H1 (cell line): Measurements from ENCODE around the gene TEN1. TPM values are rescaled to one million over a fixed set of nuclear protein-coding genes. Genes with fewer than 3 reads are reported as not detected.

Source experiments
- CTCF ChIA-PET: fragments of 300-600 bp; sonication (Branson Sonifier 250); formaldehyde crosslinking; loops from one replicate; lab custom pipeline; 2021; ENCODE audit not compliant: partially characterized antibody; lab: Charles Lee
- POLR2A ChIA-PET: fragments of 300-600 bp; sonication (Branson Sonifier 250); formaldehyde crosslinking; loops from one replicate; lab custom pipeline; 2021; ENCODE audit warnings: inconsistent platforms; ENCODE audit not compliant: partially characterized antibody; lab: Charles Lee
- DNase-seq, 2 experiments: peaks; one replicate each; pipeline versions ENCODE4 v3.0.0 to v3.0.0-alpha.2; 2010 to 2022; ENCODE audit warnings: low spot score in 2 of 2, low read depth in 1 of 2, mixed read lengths in 1 of 2
- FAIRE-seq: peaks from 2 replicates; lab custom pipeline; 2011; peaks lifted over from hg19 to GRCh38; lab: Jason Lieb, UNC
- H2AFZ ChIP-seq: 2 replicates; pipeline ENCODE4 v1.8.1; 2012; ENCODE audit warnings: low read length, inconsistent platforms
- H2AK5ac ChIP-seq: 2 replicates; pipeline ENCODE4 v1.6.1; 2013; ENCODE audit warnings: low read depth, low read length
- H2BK120ac ChIP-seq: replicated peaks from 2 replicates; pipeline ENCODE3; 2013; ENCODE audit warnings: low read depth, low read length, inconsistent platforms
- H2BK12ac ChIP-seq: 2 replicates; pipeline ENCODE4 v1.6.1; 2013; ENCODE audit warnings: low read depth, low read length
- H2BK15ac ChIP-seq: 2 replicates; pipeline ENCODE4 v1.6.1; 2013; ENCODE audit warnings: low read length
- H2BK20ac ChIP-seq: 2 replicates; pipeline ENCODE4 v1.6.1; 2013; ENCODE audit warnings: low read length
- H2BK5ac ChIP-seq: 2 replicates; pipeline ENCODE4 v1.6.1; 2013; ENCODE audit warnings: low read depth, low read length
- H3K14ac ChIP-seq: 2 replicates; pipeline ENCODE4 v1.6.1; 2013; ENCODE audit warnings: inconsistent platforms; ENCODE audit not compliant: insufficient read length
- H3K18ac ChIP-seq: 2 replicates; pipeline ENCODE4 v1.6.1; 2013; ENCODE audit warnings: low read length; ENCODE audit errors: extremely low read depth
- H3K23ac ChIP-seq: 2 replicates; pipeline ENCODE4 v1.6.1; 2013; ENCODE audit warnings: inconsistent platforms; ENCODE audit not compliant: insufficient read length
- H3K23me2 ChIP-seq: 2 replicates; pipeline ENCODE4 v1.6.1; 2013; ENCODE audit warnings: low read depth, low read length
- H3K27ac ChIP-seq: 2 replicates; pipeline ENCODE4 v1.6.1; 2011; ENCODE audit warnings: low read depth, low read length, inconsistent platforms
- H3K27me3 ChIP-seq, 4 experiments: replicated peaks in 1 of 4; 1 replicate in 1 of 4; 2 replicates in 3 of 4; pipeline versions ENCODE4 v1.6.1 to v1.8.1; 2011 to 2013; ENCODE audit warnings: low read length in 3 of 4, mild to moderate bottlenecking in 3 of 4, inconsistent platforms in 2 of 4, mixed read lengths in 2 of 4, moderate library complexity in 1 of 4; ENCODE audit not compliant: control insufficient read depth in 3 of 4, insufficient read depth in 3 of 4; ENCODE audit errors: extremely low read depth in 1 of 4
- H3K36me3 ChIP-seq, 4 experiments: 2 replicates each; pipeline versions ENCODE4 v1.6.1 to v1.8.1; 2011 to 2013; ENCODE audit warnings: mild to moderate bottlenecking in 4 of 4, low read length in 3 of 4, moderate library complexity in 2 of 4, control low read depth in 1 of 4, inconsistent platforms in 1 of 4; ENCODE audit not compliant: insufficient read depth in 4 of 4, control insufficient read depth in 2 of 4
- H3K4ac ChIP-seq: replicated peaks from 2 replicates; pipeline ENCODE3; 2013; ENCODE audit warnings: low read length, low read depth, mixed read lengths, inconsistent platforms; ENCODE audit not compliant: insufficient read length
- H3K4me1 ChIP-seq, 4 experiments: replicated peaks in 1 of 4; 1 replicate in 1 of 4; 2 replicates in 3 of 4; pipeline versions ENCODE4 v1.6.1 to v1.8.1; 2011 to 2013; ENCODE audit warnings: low read length in 3 of 4, inconsistent platforms in 2 of 4, mixed read lengths in 1 of 4; ENCODE audit not compliant: insufficient read depth in 4 of 4, control insufficient read depth in 3 of 4
- H3K4me2 ChIP-seq, 2 experiments: 2 replicates each; pipeline versions ENCODE4 v1.6.1 to v1.8.1; 2011 to 2013; ENCODE audit warnings: low read depth in 2 of 2, low read length in 2 of 2, control low read depth in 1 of 2, inconsistent platforms in 1 of 2, mild to moderate bottlenecking in 1 of 2; ENCODE audit not compliant: insufficient read depth in 1 of 2
- H3K4me3 ChIP-seq, 4 experiments: fragments of 200-600, 300-600 bp in 1 of 4; sonication (generic), shearing (Covaris generic), sonication (Bioruptor Twin) in 1 of 4; 2 replicates each; pipeline versions ENCODE4 v1.5.1 to v1.8.1; 2011 to 2016; ENCODE audit warnings: low read length in 4 of 4, low read depth in 3 of 4, control low read depth in 2 of 4, inconsistent platforms in 2 of 4, mild to moderate bottlenecking in 2 of 4, mixed read lengths in 1 of 4, moderate library complexity in 1 of 4; ENCODE audit not compliant: insufficient read depth in 2 of 4; ENCODE audit errors: extremely low read depth in 1 of 4
- H3K56ac ChIP-seq: replicated peaks from 2 replicates; pipeline ENCODE3; 2013; ENCODE audit warnings: low read depth, mild to moderate bottlenecking, mixed read lengths, low read length, inconsistent platforms; ENCODE audit not compliant: insufficient read length
- H3K79me1 ChIP-seq: 2 replicates; pipeline ENCODE4 v1.6.1; 2013; ENCODE audit warnings: low read depth, low read length, control low read depth
- H3K79me2 ChIP-seq, 2 experiments: 2 replicates each; pipeline versions ENCODE4 v1.6.1 to v1.8.1; 2012 to 2013; ENCODE audit warnings: low read length in 2 of 2, mild to moderate bottlenecking in 2 of 2, inconsistent platforms in 1 of 2; ENCODE audit not compliant: insufficient read depth in 2 of 2, control insufficient read depth in 1 of 2
- H3K9ac ChIP-seq, 4 experiments: replicated peaks in 1 of 4; 1 replicate in 1 of 4; 2 replicates in 3 of 4; pipeline versions ENCODE4 v1.6.1 to v1.8.1; 2011 to 2013; ENCODE audit warnings: low read depth in 3 of 4, low read length in 3 of 4, control low read depth in 2 of 4, mild to moderate bottlenecking in 2 of 4, moderate library complexity in 2 of 4, inconsistent platforms in 1 of 4; ENCODE audit errors: extremely low read depth in 1 of 4
- H3K9me3 ChIP-seq, 2 experiments: 2 replicates each; pipeline versions ENCODE4 v1.6.1 to v1.8.1; 2012 to 2013; ENCODE audit warnings: mild to moderate bottlenecking in 2 of 2, moderate library complexity in 2 of 2, control low read depth in 1 of 2, inconsistent platforms in 1 of 2, low read depth in 1 of 2, low read length in 1 of 2, mixed read lengths in 1 of 2; ENCODE audit not compliant: insufficient read depth in 2 of 2
- H4K20me1 ChIP-seq, 2 experiments: replicated peaks in 1 of 2; 2 replicates each; pipeline versions ENCODE3 to v1.8.1; 2011 to 2013; ENCODE audit warnings: inconsistent platforms in 2 of 2, low read length in 2 of 2, mild to moderate bottlenecking in 1 of 2; ENCODE audit not compliant: insufficient read depth in 2 of 2, control insufficient read depth in 1 of 2
- H4K5ac ChIP-seq: 2 replicates; pipeline ENCODE4 v1.6.1; 2013; ENCODE audit warnings: low read length, low read depth, mixed read lengths, inconsistent platforms; ENCODE audit not compliant: insufficient read length
- H4K8ac ChIP-seq: 2 replicates; pipeline ENCODE4 v1.8.0; 2013; ENCODE audit warnings: mild to moderate bottlenecking, moderate library complexity, low read length, inconsistent platforms; ENCODE audit not compliant: insufficient read depth; ENCODE audit errors: extremely low read depth
- H4K91ac ChIP-seq: replicated peaks from 2 replicates; pipeline ENCODE3; 2013; ENCODE audit warnings: low read length, mixed read lengths, inconsistent platforms; ENCODE audit not compliant: insufficient read length
- CHD1 ChIP-seq: IDR thresholded peaks from 2 replicates; pipeline ENCODE4 v1.6.1; 2012; ENCODE audit warnings: low read depth, low read length, improper control_type of control experiment
- KDM1A ChIP-seq: fragments of 200-600, 300-600 bp; sonication (generic); IDR thresholded peaks from 2 replicates; pipeline ENCODE4 v1.7.1; 2016; ENCODE audit warnings: mild to moderate bottlenecking, low read length, borderline replicate concordance
- PHF8 ChIP-seq: fragments of 200-600 bp; sonication (generic); conservative IDR thresholded peaks from 2 replicates; pipeline ENCODE4 v1.7.1; 2012; ENCODE audit warnings: low read depth, mild to moderate bottlenecking, inconsistent platforms, low read length, moderate library complexity
- SP1 ChIP-seq: IDR thresholded peaks from 2 replicates; pipeline ENCODE4 v1.6.1; 2011; ENCODE audit warnings: low read depth, low read length
- SP4 ChIP-seq: IDR thresholded peaks from 2 replicates; pipeline ENCODE4 v1.6.1; 2012; ENCODE audit warnings: low read length, inconsistent platforms
- WGBS, 2 experiments: shearing (Covaris generic) in 1 of 2; methylation state at CpG; one replicate each; pipeline versions ENCODE4 v1.1.6 to v1.1.7; 2013 to 2015; ENCODE audit warnings: low lambda C conversion rate in 2 of 2, mixed read lengths in 2 of 2, inconsistent platforms in 1 of 2, low coverage in 1 of 2, missing lambda C conversion rate in 1 of 2; ENCODE audit not compliant: insufficient replicate concordance in 2 of 2, insufficient coverage in 1 of 2, insufficient read length in 1 of 2; ENCODE audit errors: extremely low coverage in 1 of 2, missing lambda C conversion rate in 1 of 2; 5-methylcytosine and 5-hydroxymethylcytosine counted together
- polyA plus RNA-seq, 7 experiments: library from polyadenylated mRNA; depleted of rRNA in 3 of 7; stranded (reverse) in 5 of 7; unstranded in 2 of 7; fragments of >200 nt in 5 of 7; fragments of 200-250 nt in 2 of 7; gene quantifications; 1 replicate in 5 of 7; 2 replicates in 1 of 7; 4 replicates in 1 of 7; pipeline versions ENCODE4 v1.2.1 to v1.2.3, GENCODE V29; 2011 to 2013; ENCODE audit warnings: missing spikeins in 2 of 7, mixed read lengths in 2 of 7
- total RNA-seq: library from RNA; stranded (reverse); fragmentation: NEBNext Ultra II Directional; extraction: Animal tissue kit (Norgen Biotek cat#: 25700); gene quantifications from 2 replicates; pipeline ENCODE4 v1.2.1, GENCODE V29; 2021

Gene TEN1
- total and polyA plus RNA-seq, 2 of the 8 experiments (the other 6 are each of a cell fraction or from before 2014, with no cell fraction given): 15.9 to 18.7 TPM

DNA sequence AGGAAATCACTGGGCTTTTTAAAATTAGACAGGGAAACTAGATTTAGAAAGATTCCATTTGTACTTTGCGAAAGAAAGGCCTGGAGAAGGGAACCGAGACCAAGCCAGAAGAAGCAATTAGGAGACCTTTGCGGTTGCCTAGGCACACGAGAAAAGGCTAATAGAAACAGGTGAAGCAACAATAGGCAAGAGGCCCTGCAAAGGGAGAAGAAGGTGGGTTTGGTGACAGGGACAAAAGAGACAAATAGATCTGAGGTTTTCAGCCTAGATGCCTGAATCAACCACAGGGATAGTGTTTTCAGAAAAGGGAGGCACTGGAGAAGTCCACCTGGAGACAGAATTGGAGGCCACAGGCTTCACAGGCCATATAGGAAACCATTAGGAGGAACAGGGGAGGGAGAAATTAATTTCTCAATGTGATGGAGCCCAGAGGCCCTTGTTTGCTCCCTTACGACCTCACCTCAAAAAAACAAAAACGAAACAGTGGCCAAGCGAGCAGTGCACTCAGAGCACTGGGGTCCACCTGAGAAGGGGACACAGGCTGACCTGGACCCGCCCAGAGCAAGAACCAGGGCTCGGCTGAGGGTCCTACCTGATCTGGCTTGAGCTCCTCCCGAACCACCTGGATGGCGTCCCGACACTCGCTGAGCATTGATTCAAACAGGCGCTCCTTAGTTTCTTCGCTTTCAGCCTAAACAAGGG lies 70.9 kb downstream of the TEN1 start:
- FAIRE-seq (no peak), DNase-seq (no peak)
- no peak overlapping the region for H2BK15ac ChIP-seq
- H4K20me1 ChIP-seq: no peaks in the 10 kb centered on the region
- no peak overlapping the region for H2BK5ac ChIP-seq
- H3K36me3 ChIP-seq: peaks cover 17 to 69% (median 44%) of the 10 kb centered on the region in 4 experiments
- H3K9me3 ChIP-seq: no peaks in the 10 kb centered on the region
- H3K4me3 ChIP-seq: no peak overlapping the region
- H2BK12ac ChIP-seq: no peak overlapping the region
- H3K4ac ChIP-seq: no peak overlapping the region
- ChIA-PET CTCF (interaction anchor here (0.5 to 1.7 kb wide), 6 partner anchors 12 to 1029 kb away, joined by 3 to 6 read pairs (median 4); no protein-coding TSS in a partner anchor), POLR2A (interaction anchor here (0.7 to 1.6 kb wide), 3 partner anchors 8 to 112 kb away, joined by 3 to 5 read pairs (median 5); no protein-coding TSS in a partner anchor)
- no peak overlapping the region for H2AFZ ChIP-seq
- H3K4me2 ChIP-seq: no peak overlapping the region
- no peaks in the 10 kb centered on the region for H3K27me3 ChIP-seq
- TF ChIP-seq CHD1: no peak
- TF ChIP-seq SP4: no peak
- no peak for TF ChIP-seq KDM1A
- no peak for TF ChIP-seq PHF8
- TF ChIP-seq SP1: no peak
- H4K8ac ChIP-seq: no peak overlapping the region
- no peak overlapping the region for H3K14ac ChIP-seq
- no peaks in the 10 kb centered on the region for H3K23me2 ChIP-seq
- 91% methylated on average over 15 of the region's 15 CpGs; no CpG with 5 or more reads in 1 of the 2 experiments for WGBS, 2 experiments
- H3K4me1 ChIP-seq: peaks cover 0 to 2% (median 0%) of the 10 kb centered on the region in 4 experiments; a peak in 1 of 7 replicates
- H2BK20ac ChIP-seq: no peak overlapping the region
- no peak overlapping the region for H2AK5ac ChIP-seq
- no peak overlapping the region for H3K18ac ChIP-seq
- H3K79me1 ChIP-seq: no peaks in the 10 kb centered on the region; the same call in 1 of the 2 replicates
- H4K91ac ChIP-seq: no peak overlapping the region
- H3K23ac ChIP-seq: no peak overlapping the region
- H3K27ac ChIP-seq: no peak overlapping the region
- no peaks in the 10 kb centered on the region for H3K79me2 ChIP-seq
- no peak overlapping the region for H2BK120ac ChIP-seq
- H4K5ac ChIP-seq: no peak overlapping the region
- H3K56ac ChIP-seq: no peak overlapping the region
- H3K9ac ChIP-seq: no peak overlapping the region
